ENCODE measurements around the gene FBXL14.

DNA sequence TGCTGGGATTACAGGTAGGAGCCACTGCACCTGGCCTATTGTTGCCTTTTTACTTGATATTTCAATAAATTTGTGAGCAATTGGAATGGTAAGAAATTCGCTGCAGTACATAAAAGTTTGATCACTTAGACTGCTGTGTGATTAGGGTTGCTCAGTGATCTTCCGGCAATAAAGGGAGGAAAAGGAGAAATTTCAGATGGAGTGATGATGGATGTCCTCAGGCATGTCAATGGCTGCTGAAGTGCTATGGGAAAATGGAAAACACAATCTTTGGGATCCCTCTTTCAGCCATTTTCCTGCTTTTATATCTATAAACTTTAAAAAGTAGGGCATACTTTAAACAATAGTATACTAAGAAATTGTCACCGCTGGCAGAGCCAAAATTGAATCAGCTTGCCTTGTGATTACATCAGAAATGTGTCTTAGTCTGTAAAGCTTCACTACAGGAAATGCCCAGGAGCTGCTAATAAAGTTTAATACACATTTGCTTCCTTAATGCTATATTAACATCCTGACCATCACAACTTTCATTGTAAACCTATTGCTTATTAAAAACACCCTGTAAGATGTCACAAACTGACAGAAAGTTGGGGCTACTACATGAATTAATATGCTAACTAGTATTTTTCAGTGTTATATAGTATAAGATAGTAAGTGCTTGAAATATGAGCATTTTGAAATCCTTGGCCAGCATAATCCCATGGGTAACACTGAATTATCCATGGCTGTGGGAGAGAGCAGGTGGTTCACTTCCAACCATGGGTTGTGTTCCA is 13.7 kb upstream of the FBXL14 start:
- TF ChIP-seq, protein P1, sequence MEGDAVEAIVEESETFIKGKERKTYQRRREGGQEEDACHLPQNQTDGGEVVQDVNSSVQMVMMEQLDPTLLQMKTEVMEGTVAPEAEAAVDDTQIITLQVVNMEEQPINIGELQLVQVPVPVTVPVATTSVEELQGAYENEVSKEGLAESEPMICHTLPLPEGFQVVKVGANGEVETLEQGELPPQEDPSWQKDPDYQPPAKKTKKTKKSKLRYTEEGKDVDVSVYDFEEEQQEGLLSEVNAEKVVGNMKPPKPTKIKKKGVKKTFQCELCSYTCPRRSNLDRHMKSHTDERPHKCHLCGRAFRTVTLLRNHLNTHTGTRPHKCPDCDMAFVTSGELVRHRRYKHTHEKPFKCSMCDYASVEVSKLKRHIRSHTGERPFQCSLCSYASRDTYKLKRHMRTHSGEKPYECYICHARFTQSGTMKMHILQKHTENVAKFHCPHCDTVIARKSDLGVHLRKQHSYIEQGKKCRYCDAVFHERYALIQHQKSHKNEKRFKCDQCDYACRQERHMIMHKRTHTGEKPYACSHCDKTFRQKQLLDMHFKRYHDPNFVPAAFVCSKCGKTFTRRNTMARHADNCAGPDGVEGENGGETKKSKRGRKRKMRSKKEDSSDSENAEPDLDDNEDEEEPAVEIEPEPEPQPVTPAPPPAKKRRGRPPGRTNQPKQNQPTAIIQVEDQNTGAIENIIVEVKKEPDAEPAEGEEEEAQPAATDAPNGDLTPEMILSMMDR (IDR thresholded peaks at IDR 0.05): no peak
- TF ChIP-seq ZFX (IDR thresholded peaks at IDR 0.05; ENCODE audit: borderline replicate concordance): no peak

Measured in 22Rv1 (cell line).